GM19043 (cell line): Measurements from ENCODE around the gene ANO2.
"Not testable (repeated sequence)": the region's sequence is repeated elsewhere in the genome, so short reads cannot be mapped to it uniquely, and the experiment has no call there.

Experiments
- ATAC-seq: cut with Tn5 transposase; IDR thresholded peaks from one replicate; pipeline ENCODE4 v1.9.1; 2021; ENCODE audit warnings: low read depth; ENCODE audit not compliant: unreplicated experiment

ANO2 gene

GRCh38 chr12:5846950-5847349 lies 98.1 kb downstream of the ANO2 start:
- ATAC-seq, result no peak

DNA sequence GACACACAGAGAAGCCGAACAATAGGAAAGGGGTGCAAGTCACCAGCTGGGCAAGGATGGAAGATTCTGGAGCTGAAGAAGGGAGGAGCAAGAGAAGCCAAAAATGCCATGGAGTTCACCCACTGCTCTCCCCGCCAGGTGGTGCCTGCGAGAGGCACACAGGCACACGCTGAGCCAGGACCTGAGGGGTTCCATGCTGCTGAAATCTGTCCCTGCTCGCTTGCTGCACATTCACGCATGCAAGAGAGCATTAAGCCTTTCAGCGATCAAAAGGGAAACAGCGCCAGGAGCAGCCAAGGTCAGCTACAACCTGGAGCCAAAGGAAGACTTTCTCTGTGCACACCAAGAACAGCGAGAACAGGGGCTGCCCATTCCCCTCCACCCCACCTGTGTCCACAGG lies 104.1 kb downstream of the ANO2 start:
- ATAC-seq, result no peak

GRCh38 chr12:5830111-5830510 lies 114.9 kb downstream of the ANO2 start:
- no peak for ATAC-seq

DNA sequence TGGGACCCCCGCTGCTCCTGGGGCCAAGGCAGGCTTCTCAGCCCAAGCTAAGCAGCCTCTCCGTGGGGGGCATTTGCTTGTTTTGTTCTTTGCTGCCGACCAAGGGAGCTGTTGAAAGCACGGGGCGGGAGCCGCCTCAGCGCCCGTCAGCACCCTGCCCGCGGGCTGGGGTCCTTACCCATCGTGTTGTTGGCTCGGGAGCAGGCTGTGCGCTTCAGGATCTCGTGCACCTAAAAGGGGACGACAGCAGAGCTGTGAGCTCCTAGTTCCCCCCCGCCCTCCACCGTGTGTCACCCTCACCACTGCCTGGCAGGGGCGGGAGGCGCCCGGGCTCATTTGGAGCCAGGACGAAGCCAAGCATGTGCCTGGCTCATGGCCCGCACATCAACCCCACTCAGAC lies 117.5 kb downstream of the ANO2 start:
- no peak for ATAC-seq

DNA sequence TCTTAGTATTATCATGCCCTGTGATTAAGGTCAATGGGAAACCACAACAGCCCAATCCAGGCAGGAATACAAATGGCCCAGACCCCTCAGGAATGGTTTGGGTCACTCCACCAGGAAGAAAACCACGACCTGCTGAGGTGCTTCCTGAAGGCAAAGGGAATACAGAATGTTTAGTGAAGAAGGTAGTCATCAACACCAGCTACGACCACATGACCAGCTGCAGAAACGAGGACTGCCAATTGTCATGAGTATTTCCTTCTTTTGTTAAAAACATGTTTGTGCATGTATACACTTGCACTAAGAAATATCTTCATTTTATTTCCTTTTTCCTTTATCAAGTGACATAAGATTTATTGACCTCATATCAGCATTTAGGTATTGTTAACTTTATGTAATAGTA lies 119.3 kb downstream of the ANO2 start:
- not testable (repeated sequence) for ATAC-seq

- not testable (repeated sequence) for ATAC-seq
Observed at GRCh38 chr12:5818877-5819276, 126.2 kb downstream of the ANO2 start.

DNA sequence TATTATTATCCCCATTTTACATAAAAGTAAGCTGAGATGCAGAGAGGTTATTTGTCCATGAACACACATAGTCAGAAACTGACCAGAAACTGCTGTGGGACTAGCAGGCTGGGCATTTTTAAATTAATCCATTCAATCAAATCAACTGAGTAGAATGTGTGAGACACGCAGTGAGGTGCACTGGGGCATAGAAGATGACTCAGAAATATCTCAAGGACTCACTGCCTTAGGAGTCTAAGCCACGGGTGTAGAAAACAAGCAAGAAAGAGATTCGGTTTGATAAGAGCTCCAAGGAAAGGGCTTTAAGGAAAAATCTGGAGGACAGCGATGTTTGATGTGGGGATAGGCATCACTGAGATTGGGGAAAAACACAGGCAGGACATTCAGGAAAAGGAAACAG lies 127.8 kb downstream of the ANO2 start:
- no peak for ATAC-seq

GRCh38 chr12:5809586-5809985 lies 135.5 kb downstream of the ANO2 start:
- ATAC-seq, result no peak

- ATAC-seq, result no peak
Observed at GRCh38 chr12:5808981-5809380, 136.1 kb downstream of the ANO2 start.

DNA sequence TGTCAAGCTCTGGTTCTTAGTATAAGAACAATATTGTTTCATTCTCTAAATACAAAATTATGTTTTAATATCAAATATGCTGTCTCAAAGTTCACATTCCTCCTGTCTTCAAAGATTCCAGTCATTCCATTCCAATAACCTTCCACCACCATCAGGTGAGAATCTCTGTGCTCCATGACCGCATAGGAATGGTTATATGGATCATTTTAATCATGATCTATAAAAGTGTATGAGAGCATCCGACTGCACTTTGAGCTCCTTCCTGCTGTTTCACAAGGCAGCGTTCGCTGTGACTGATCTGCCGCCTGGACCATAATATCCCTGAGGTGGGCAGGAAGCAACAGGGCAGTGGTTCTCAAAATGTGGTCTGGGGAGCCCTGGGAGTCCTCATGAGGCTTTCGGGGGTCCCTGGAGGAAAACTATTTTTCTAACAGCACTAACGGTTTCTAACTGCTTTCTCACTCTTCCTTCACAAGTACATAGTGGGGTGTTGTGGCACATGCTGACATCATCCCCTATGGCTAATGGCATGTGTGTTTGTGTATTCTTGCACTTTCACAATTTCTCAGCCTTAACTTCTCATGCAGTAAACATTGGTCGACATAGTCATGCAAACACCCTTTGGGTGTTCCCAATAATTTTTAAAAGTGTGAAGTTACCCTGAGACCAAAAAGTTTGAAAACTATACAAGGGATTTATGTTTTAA lies 137.4 kb downstream of the ANO2 start:
- no peak for ATAC-seq

GRCh38 chr12:5807090-5807414 lies 138.0 kb downstream of the ANO2 start:
- ATAC-seq, result no peak

DNA sequence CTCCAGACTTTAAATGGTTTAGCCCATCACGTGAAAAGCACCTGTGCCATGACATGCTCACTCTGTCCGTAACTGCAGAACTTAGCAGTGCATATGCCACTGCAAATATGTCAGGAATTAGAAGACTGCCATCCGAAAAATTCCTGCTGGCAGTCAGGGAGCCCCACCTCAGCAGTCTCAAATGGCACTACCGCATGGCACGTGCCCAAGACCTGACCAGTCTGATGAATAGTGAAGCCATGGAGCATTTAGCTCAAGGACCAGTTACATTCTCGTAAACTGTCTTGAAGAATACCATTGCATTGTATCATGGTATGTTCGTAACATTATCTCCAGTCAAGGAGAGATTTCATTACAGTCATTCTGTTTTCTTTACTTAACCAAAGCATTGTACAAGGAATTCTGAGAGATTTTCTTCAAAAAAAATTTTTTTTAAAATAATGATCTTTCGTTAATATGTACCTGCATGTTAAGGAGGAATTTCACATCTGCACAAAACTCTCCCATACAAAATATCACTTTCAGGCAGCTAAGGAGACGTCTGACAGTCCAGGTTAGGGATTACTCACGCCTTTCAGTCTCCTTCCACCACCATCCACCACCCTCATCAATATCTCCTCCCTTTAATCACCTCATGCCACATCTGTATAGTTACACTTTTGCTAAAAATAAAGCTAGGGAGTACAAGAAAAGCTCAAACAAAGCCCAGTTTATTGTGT lies 138.5 kb downstream of the ANO2 start:
- ATAC-seq, result no peak

GRCh38 chr12:5803532-5803931 lies 141.5 kb downstream of the ANO2 start:
- no peak for ATAC-seq

DNA sequence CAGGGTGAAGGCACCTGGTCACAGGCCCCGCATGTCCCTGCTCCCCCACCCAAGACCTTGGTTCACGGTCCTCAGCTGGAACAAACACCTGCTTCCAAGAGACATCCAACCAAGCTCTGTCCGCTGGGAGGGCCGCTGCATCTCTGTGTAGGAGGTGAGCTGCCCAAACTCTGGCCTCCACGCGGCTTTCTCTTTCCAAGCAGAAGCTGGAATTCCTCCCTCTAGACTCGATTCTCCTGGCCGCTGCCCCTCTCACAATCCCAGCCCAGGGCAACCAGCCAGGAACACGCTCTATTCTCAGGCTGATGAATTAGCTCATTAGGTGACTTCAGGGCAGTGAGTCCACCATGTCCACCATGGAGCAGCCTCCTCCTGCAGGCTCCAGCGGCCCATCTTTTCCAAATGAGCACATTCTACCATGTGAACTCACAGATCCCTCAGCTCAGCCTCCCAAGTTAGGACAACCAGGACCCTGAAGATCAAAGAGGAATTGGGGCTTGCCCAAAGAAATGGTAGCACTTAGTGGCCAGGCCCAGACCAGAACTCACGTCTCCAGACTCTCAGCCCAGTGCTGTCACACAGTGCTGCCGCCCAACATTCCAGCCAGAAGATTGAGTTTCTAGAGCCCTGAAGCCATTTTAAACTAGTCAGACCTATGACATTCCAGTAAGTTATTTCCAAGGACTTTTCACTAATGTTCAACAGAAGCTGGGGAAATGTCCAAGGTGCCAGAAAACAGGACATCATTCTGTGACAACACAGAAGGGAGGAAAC lies 146.6 kb downstream of the ANO2 start:
- no peak for ATAC-seq

DNA sequence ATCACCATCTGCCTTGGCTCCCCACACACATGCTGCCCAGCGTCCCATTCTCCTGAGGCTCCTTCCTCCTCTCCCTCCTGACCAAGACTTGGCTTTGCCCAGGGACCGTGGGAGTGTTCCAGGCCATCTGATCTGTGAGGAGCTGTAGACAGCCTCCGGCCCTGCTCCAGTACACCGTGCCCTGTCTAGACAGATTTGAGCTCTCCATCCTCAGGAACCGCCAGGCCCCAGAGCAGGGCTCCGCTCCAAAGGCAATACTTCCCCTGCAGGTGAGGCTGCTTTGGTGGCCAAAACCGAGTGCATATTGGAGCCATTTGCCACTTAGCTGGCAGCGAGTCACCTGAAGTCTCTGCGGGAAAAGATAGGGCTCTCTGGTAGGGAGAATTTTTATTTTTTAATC lies 147.4 kb downstream of the ANO2 start:
- ATAC-seq, result no peak

GRCh38 chr12:5796959-5797225 lies 148.2 kb downstream of the ANO2 start:
- no peak for ATAC-seq

GRCh38 chr12:5796171-5796958 lies 148.7 kb downstream of the ANO2 start:
- ATAC-seq, result no peak

GRCh38 chr12:5794156-5794555 lies 150.9 kb downstream of the ANO2 start:
- ATAC-seq, result no peak

DNA sequence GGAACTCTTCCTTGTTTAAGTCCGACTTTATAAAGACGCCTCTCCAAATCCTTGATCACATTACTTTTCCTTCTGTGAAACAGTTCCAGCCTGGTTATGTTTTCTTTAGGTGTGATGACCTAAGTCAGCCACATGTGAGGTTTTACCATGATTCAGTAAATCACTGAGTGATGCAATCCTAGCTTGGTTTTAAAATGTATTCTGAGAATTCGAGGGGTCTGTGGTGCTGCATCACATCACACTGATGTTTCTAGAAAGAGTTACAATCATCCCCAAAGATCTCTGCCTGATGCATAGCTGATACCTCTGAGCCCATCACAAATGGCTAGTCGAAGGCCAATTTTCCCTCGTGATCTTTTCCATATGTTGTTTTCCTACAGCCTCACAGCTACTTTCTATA lies 152.7 kb downstream of the ANO2 start:
- ATAC-seq, result no peak

DNA sequence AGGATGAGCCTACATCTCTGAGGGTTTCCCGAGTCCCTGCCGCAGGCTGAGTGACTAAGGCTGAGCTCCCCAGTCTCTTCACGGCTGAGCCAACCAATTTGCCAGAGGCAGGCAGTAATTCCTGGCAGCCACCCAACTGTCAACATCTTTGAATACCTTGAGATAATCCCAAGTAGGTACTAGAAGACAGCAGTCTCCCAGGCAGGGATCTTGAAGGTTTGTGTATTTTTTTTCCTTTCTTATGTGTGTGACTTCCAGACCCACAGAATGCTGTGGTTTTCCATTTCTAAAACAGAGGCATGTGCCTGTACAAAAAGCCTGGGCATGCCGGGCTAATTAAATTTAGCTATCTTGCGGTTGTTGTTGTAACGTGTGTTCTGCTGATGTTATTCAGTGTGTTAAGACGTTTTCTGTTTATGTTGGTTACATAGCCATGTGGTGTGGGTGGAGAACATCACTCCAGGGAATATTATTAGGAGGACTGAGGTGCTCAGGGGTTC lies 155.5 kb downstream of the ANO2 start:
- no peak for ATAC-seq

GRCh38 chr12:5787828-5788227 lies 157.2 kb downstream of the ANO2 start:
- ATAC-seq, result no peak
